COLO829 (cell line): ENCODE data around the gene EBLN1.

Experiments
- DNase-seq: peaks from one replicate; pipeline ENCODE4 v3.0.0; 2012; ENCODE audit warnings: low spot score

The EBLN1 gene

DNA sequence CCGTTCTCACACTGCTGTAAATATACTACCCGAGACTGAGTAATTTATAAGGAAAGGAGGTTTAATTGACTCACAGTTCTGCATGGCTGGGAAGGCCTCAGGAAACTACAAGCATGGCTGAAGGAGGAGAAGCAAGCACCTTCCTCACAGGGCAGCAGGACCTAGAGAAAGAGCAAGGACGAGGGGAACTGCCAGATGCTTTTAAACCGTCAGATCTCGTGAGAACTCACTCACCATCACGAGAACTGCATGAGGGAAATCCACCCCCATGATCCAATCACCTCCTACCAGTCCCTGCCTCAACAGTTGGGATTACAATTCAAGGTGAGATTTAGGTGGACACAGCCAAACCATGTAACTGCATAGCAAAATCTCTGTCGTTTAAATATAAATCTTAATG lies at the start of gene EBLN1:
TSS of gene EBLN1 (minus strand) at position 174 of the 400 bp plus-strand sequence. CDS start 8,032 bp downstream, outside the sequence.
- DNase-seq, result no peak

GRCh38 chr10:22265839-22266537 lies 48.2 kb upstream of the EBLN1 start:
- DNase-seq, result no peak

DNA sequence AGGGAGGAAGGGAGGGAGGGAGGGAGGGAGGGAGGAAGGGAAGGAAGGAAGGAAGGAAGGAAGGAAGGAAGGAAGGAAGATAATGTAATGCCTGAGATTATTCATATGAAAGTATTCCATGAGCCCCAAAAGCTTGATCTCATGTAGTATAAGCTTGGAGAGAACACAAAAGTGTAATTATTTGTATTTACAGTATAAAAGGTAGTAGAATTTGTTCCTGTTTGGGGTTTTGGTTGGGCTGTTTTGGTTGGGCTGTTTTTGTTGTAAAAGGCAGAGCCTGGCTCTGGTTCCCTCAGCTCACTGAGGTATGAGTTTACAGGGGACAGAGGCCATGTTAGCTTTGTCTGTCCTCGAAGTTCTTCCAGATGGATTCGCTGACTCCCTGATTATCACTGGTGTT lies 45.3 kb upstream of the EBLN1 start:
- DNase-seq, result no peak

DNA sequence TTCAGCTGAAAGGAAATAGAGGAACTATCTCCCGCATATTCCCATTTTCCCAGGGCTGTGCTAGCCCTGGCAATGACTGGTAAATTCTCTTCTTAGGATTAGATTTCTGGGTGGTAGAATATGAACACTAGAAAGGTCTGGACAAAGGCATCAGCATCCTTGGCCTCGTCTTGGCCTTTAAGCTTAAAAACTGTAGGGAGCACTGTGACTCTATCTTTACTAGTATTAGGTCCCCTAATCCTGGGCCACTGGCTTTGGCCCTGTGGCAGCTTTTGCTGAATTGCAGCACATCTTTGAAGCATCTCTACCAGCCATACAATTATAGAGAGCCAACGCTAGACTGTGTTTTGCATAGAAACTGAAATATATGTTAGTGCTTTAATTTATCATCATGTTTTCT lies 41.5 kb upstream of the EBLN1 start:
- no peak for DNase-seq

GRCh38 chr10:22258471-22258870 lies 40.7 kb upstream of the EBLN1 start:
- DNase-seq, result no peak

DNA sequence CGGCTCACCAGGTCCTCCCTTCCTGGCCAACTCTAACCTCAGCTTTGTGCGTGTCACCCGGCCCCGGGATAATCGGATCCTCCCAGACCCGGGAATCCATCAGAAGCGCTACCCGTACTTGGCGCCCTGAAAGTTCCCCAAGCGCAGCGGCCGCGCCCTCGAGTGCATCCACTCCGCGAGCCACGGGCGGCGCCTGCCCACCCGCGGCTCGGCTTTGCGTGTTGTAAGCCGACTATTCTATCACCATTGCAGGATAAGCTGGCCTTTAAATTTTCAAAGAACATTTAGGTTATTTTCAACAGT lies 35.7 kb upstream of the EBLN1 start:
- no peak for DNase-seq

- DNase-seq, result no peak
Observed at GRCh38 chr10:22252801-22253579, 35.2 kb upstream of the EBLN1 start.

DNA sequence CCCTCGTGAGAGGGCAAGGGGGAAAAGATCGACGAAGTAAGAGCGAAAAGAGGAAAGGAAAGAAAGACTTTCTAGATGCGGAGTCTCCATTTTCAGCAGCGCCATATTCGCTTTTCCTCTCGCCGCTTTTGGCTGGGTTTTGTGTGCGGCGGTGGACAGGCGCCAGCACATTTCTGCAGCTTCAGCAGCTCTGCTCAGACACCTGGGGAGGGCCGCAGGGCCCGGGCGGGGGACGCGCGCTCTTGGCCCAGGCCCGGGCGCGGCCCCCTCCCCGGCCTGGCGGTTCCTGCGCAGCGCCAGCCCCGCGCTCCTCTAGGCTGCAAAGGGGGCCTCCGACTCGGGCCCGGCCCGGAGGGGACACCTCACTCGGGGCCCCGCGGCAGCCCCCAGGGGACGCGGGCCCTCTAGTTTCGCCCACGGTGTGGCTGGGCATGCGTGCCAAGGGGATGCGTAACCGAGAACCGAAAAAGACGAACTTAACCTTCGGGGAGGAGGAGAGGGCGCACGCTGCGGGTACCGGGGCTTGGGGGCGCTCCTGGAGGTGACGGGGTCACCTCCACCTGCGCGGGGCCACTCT lies 34.5 kb upstream of the EBLN1 start:
- no peak for DNase-seq

DNA sequence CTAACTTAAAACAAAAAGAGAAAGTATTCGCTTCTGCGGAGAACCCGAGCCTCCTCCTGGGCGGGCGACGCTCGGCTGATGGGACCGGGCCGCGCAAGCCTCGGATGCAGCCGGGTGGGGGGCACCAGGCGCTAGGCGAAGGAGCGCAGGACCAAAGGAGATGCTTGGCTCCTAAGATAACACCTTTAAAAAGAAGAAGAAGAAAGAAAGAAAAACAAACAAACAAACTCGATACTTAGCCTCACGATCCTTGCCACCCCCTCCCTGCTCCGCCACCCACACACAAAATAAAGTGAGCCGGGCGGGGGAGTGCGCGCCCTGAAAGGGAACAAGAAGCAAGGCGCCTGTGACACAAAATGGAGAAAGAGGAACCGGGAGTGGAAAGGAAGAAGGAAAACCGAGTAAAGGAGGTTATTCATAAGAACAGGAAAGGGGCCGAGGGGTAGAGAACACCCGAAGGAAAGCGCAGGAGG lies 34.0 kb upstream of the EBLN1 start:
- DNase-seq, result no peak

DNA sequence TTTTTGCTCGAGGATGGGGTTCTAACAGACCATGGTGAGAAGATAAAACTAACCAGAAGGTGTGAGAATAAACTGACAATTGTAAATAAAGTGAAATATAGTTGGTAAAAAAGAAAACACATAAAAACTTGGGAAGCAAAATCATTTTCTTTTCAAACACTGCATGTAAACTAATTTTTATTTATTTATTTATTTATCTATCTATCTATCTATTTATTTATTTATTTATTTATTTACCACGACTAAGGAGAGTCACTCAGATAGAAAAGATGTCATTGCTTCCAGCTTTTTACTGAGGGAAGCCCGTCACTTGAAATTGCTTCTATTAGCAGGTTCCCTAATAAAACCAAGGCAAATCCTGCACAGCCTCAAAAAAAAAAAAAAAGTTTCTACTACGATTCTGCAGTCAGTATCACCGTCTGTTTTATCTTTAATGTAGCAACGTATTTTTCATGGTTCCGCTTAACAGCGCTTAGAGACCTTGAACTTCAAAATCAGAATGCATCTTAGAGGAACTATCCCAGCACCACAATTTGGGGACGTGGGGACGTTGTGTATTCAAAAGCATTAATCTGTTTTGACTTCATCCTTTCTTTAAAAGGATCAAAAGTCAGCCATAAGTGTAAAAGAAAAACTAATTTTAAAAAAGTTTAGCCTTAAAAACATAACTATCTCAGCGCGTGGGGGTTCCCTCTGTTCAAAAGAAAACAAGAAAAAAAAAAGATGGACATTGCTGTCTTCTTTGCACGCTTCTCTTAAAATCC lies 33.3 kb upstream of the EBLN1 start:
- no peak for DNase-seq

DNA sequence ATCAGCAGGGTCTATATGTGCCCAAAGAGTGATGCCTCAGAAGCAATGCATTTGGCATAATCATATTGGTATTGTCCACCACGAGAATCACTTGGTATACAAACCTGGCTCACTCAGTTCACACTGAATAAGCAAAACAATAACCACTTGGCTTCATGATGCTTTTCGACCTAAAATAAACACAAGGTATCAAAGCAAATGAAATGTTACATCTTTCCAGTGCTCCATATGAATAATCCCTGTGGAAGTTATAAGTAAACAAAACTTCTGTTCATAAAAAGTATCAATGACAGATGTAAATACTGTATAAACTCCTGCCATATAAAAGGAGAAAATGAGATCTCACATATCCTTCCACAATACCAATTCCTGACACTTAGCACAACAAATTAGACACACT lies 29.8 kb upstream of the EBLN1 start:
- DNase-seq, result no peak

DNA sequence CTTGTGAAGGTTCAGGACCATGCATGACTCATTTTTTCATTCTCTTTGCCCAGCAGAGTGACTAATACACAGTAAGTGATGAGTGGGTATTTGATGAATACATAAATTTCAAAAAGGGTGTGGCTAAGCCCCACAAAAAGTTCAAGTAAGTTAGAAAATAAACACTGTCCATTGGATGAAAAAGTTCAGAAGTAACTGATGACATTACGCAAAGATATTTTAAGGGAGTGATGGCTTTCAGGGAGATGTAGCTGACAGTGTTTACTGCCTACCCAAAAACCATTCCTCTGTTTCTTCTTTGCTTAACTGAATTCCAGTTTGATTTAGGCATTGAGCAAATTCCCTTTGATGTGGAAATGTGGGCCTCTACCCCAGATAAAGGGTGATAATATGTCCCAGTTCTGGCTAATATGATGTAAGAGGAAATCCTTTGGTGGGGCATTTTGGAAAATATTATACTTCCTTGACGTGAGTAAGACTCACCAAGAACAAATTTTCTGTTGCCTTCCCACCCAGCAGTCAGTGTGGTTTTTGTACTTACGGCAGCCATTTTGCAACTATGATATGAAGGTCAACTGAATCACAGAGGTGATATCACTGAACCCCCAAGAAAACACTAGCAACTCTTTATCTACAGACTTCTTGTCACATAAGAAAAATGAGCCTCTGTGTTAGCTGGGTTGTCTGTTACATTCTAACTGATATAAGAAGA lies 29.0 kb upstream of the EBLN1 start:
- DNase-seq, result peak; percentile 49

GRCh38 chr10:22245567-22245966 lies 27.8 kb upstream of the EBLN1 start:
- DNase-seq, result no peak

GRCh38 chr10:22244855-22245254 lies 27.0 kb upstream of the EBLN1 start:
- DNase-seq, result no peak

- no peak for DNase-seq
Observed at GRCh38 chr10:22244001-22244400, 26.2 kb upstream of the EBLN1 start.

DNA sequence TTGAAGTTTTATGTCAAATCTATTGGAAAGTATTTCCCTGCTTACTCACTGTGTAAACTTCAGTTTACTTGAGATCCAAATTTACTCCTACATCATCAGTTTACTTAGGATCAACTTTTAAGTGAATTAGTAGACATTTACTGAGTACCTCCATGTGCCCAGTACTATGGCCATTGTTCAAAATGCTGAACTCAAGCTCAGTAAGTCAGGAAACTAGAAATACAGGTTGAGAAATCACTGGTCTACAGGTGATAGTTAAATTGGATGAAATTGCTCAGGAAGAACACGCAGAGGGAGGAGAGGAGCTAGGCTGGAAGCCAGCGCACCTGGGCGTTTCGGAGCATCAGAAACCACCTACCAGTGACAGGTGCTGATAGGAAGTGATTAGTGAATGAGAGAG lies 25.5 kb upstream of the EBLN1 start:
- no peak for DNase-seq

DNA sequence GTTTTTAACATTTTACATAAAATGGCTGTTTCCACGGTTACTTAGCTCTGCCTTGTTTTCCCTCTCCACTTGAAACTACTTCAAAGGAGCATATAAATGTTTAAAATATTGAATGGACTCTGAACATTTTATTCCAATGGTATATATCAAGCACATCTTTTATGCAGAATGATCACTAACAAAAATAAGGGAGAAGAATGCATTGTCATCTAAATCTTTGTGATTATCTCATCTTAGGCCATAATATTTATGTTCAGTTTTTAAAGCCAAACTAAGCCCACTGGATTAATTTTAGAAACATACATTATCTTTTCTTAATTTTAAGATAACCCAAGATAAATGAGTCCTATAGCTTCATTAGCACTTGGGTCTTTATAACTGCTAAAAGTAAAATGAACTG lies 13.4 kb upstream of the EBLN1 start:
- DNase-seq, result no peak

DNA sequence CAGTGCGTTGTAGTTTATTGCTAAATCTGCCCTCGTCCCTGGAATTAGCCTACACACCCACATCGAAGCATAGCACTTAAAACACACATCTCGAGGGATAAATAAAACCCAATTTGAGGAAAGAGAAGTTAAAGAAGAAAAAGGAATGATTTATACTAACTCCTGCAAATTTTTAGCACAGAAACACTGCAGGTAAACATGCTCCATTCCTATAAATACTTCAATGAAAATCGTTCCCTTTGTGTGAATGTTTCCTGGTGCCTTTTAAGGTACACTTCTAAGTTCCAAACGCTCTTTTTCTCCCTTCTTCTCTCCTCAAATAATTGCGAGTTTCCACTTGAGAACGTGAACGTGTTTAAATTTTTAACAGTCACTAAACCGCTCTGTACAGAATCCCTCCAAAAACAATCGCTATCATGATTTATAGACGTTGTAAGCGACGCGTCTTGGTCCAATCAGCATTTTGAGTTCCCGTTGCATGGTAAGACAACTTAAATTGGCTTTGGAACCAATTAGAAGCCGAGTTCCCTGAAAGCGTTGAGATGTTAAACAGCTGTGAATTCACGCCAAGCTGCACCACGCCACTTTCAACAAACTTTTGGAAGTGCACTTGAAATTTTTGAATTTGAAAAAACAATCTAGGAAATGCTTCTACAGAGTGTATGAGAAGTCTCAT lies 12.5 kb upstream of the EBLN1 start:
- DNase-seq, result no peak

- DNase-seq, result no peak
Observed at GRCh38 chr10:22229802-22230157, 12.0 kb upstream of the EBLN1 start.

- DNase-seq, result peak; percentile 80
Observed at GRCh38 chr10:22228943-22229801, 11.4 kb upstream of the EBLN1 start.
